ENCODE data around the gene OR2V1. TPM values are rescaled to one million over a fixed set of nuclear protein-coding genes. Genes with fewer than 3 reads are reported as not detected.
A peak's percentile ranks its signal among the peaks of the same experiment; 100 is the strongest.

The OR2V1 gene
- total RNA-seq, 4 donors from 2014 or later = not detected

DNA sequence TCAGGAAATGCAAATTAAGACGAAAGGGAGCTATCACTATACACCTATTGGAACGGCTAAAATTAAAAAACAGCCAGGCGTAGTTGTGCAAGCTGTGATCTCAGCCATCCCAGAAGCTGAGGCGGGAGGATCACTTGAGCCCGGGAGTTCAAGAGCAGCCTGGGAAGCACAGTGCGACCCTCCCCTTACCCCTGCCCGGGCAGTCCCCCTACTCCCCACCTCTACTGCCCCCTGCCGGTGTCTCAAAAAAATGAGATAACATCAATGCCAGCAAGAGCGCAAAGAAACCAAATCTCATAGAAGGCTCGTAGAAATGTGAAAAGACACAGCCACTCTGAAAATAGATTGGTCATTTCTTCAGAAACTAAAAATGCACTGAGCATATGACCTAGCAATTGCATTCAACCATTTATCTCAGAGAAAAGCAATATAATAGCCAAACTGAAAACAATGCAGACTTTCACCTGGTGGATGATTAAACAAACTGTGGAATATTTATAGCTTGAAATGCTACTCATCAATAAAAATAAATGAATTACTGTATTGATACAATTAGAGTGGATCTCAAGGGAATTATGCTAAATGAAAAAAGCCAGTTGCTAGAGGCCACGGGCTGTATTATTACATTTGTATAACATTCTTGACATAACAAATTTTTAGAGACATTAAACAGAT is 37.0 kb upstream of the OR2V1 start:
- Histone ChIP-seq H3K27ac (no peak overlapping the region), H3K4me1 (peaks cover 15% of the 10 kb centered on the region), H3K4me3 (no peak overlapping the region), H3K27me3 (peaks cover 96% of the 10 kb centered on the region), H3K36me3 (no peaks in the 10 kb centered on the region), H3K9me3 (no peaks in the 10 kb centered on the region)
- peak in 1 of 2 donors; percentile 18 for DNase-seq (ENCODE audit: low spot score in 2 of 2)
- TF ChIP-seq POLR2A (IDR thresholded peaks at IDR 0.05) (no peak), EP300 (IDR thresholded peaks at IDR 0.05) (no peak), POLR2AphosphoS5 (IDR thresholded peaks at IDR 0.05) (no peak)
- TF ChIP-seq, protein P1, sequence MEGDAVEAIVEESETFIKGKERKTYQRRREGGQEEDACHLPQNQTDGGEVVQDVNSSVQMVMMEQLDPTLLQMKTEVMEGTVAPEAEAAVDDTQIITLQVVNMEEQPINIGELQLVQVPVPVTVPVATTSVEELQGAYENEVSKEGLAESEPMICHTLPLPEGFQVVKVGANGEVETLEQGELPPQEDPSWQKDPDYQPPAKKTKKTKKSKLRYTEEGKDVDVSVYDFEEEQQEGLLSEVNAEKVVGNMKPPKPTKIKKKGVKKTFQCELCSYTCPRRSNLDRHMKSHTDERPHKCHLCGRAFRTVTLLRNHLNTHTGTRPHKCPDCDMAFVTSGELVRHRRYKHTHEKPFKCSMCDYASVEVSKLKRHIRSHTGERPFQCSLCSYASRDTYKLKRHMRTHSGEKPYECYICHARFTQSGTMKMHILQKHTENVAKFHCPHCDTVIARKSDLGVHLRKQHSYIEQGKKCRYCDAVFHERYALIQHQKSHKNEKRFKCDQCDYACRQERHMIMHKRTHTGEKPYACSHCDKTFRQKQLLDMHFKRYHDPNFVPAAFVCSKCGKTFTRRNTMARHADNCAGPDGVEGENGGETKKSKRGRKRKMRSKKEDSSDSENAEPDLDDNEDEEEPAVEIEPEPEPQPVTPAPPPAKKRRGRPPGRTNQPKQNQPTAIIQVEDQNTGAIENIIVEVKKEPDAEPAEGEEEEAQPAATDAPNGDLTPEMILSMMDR (IDR thresholded peaks at IDR 0.05) = no peak
- whole genome bisulfite sequencing = 16% methylated on average over 8 of the region's 11 CpGs

DNA sequence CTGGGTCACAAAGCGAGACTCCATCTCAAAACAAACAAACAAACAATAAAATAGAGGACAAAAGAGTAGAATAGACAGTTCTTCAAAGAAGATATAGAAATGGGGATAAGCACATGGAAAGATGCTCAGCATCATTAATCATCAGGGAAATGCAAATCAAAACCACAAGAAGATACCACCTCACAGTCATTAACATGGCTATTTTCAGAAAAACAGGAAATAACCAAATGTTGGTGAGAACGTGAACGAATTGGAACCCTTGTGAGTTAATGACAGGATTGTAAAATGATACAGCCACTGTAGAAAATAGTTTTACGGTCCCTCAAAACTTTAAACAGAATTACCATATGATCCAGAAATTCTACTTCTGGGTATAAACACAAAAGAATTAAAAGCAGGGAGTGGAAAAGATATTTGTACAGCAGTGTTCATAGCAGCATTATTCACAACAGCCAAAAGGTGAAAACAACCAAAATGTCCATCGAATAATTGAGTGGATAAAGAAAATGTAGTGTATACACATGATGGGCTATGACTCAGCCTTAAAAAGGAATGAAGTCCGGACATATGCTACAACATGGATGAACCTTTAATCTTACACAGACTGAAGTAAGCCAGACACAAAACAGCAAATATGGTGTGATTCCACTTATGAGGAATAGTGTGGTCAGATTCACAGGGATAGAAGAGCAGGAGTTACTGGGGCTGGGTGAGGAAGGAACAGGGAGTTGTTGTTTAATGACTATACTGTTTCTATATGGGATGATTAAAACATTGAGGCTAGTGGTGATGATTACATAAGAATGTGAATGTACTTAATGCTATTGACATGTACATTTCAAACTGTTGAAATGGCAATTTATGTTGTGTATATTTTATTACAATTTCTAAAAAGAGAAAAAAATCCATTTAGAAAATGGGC is 36.1 kb upstream of the OR2V1 start:
- H3K9me3 ChIP-seq = no peaks in the 10 kb centered on the region
- H3K36me3 ChIP-seq = no peaks in the 10 kb centered on the region
- TF ChIP-seq POLR2AphosphoS5 (IDR thresholded peaks at IDR 0.05) (no peak), EP300 (IDR thresholded peaks at IDR 0.05) (no peak), POLR2A (IDR thresholded peaks at IDR 0.05) (no peak)
- TF ChIP-seq, protein P1 (IDR thresholded peaks at IDR 0.05) = no peak
- H3K4me1 ChIP-seq = peaks cover 15% of the 10 kb centered on the region
- 66% methylated on average over 6 of the region's 6 CpGs for WGBS
- peaks cover 93% of the 10 kb centered on the region for H3K27me3 ChIP-seq
- no peak for DNase-seq (ENCODE audit: low spot score in 2 of 2)
- H3K27ac ChIP-seq = no peak overlapping the region
- no peak overlapping the region for H3K4me3 ChIP-seq

DNA sequence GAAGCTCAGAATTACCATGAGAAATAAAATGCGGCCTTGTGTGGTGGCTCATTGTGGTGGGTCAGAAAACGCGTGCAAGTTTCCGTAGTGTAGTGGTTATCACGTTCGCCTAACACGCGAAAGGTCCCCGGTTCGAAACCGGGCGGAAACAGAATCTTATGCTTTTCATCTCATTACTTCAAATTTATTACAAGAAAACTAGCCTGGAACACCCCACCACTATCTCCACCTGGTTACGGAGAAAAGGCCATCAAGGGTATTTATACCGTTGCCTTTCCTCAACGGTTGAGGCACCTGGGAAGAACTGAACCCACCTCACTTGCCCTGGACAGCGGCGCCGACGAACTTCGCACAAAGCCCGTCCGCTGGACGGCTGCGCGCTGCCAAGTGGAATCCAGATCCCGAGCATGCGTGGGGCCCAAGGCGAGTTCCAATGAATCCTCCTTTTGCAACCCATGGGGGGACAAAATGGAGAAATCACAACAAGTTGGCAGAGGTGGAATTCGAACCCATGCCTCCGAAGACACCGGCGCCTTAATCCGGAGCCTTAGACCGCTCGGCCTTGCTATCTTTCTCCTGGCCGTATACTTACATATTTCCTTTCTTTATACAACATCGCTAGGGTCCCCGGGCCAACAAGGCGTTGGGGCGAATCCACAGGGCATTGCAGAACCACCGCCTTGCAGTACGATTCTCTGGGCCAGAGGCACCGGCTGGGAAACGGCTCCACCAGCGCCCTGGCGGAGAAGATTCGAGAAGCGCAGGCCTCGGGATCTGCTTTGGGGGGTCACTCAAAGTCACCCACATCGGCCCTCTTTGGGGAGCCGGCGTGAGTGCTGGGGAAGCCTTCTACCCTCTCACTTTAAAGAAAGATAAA is 33.3 kb upstream of the OR2V1 start:
- no peak overlapping the region for H3K27ac ChIP-seq
- no peaks in the 10 kb centered on the region for H3K36me3 ChIP-seq
- DNase-seq (ENCODE audit: low spot score in 2 of 2) = no peak
- peaks cover 6% of the 10 kb centered on the region for H3K4me1 ChIP-seq
- TF ChIP-seq, protein P1 (IDR thresholded peaks at IDR 0.05) = no peak
- TF ChIP-seq POLR2A (IDR thresholded peaks at IDR 0.05) (no peak), EP300 (IDR thresholded peaks at IDR 0.05) (no peak), POLR2AphosphoS5 (IDR thresholded peaks at IDR 0.05) (no peak)
- no peaks in the 10 kb centered on the region for H3K9me3 ChIP-seq
- WGBS = 25% methylated on average over 21 of the region's 52 CpGs
- peaks cover 66% of the 10 kb centered on the region for H3K27me3 ChIP-seq
- no peak overlapping the region for H3K4me3 ChIP-seq

DNA sequence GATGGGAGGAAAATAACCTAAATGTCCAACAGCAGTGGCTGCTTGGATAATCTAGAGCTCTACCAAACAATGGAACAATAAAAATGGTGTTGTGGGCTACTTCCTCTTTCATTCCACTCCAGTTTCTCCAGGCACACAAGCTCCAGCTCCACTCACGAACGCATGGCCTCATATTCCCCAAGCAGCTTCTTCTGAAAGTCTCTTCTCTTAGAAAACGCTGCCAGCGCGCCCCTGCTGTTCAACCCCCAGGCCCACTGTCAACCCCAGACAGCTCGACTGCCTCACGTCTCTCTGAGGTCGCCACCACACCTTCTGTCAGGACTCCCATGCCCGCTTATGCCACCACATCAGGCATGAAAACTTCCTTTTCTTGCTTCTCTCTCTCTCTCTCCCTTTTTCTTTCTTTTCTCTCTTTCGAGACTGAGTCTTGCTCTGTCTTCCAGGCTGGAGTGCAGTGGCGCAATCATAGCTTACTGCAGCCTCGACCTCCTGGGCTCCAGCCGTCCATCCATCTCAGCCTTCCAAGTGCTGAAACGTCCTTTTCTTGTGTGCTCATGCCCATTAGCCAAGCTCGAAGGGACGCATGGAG is 32.6 kb upstream of the OR2V1 start:
- H3K4me3 ChIP-seq = no peak overlapping the region
- H3K27ac ChIP-seq = no peak overlapping the region
- DNase-seq (ENCODE audit: low spot score in 2 of 2) = peak in 1 of 2 donors; percentile 37
- peaks cover 58% of the 10 kb centered on the region for H3K27me3 ChIP-seq
- peaks cover 5% of the 10 kb centered on the region for H3K4me1 ChIP-seq
- 71% methylated on average over 15 of the region's 16 CpGs for WGBS
- TF ChIP-seq POLR2A (IDR thresholded peaks at IDR 0.05) = no peak
- no peak for TF ChIP-seq EP300 (IDR thresholded peaks at IDR 0.05)
- no peak for TF ChIP-seq POLR2AphosphoS5 (IDR thresholded peaks at IDR 0.05)
- TF ChIP-seq, protein P1 (IDR thresholded peaks at IDR 0.05) = no peak
- no peaks in the 10 kb centered on the region for H3K36me3 ChIP-seq
- no peaks in the 10 kb centered on the region for H3K9me3 ChIP-seq

Data from suprapubic skin (tissue), 4 donors.